HCT116 (cell line): ENCODE measurements around the gene THADA. TPM values are rescaled to one million over a fixed set of nuclear protein-coding genes. Genes with fewer than 3 reads are reported as not detected.

ENCODE experiments used
- ATAC-seq: fragments of 200-7000 bp; cut with Tn5 transposase; 2 replicates; pipeline ENCODE4 v1.9.1; 2020; ENCODE audit warnings: mild to moderate bottlenecking, moderate library complexity
- BruUV-seq: library from RNA; stranded (reverse); fragments of 400-500 nt; replicated peaks from 2 replicates; lab custom pipeline; 2021; lab: Mats Ljungman, UMichigan
- CTCF ChIA-PET: fragments of 300-600 bp; sonication (Branson Sonifier 250); formaldehyde crosslinking; loops from one replicate; lab custom pipeline; 2021; ENCODE audit warnings: antibody characterized with exemption; lab: Charles Lee
- POLR2A ChIA-PET: fragments of 300-600, 350-600 bp; sonication (Branson Sonifier 250); formaldehyde crosslinking; loops from one replicate; lab custom pipeline; 2021; ENCODE audit warnings: antibody characterized with exemption; lab: Charles Lee
- RAD21 ChIA-PET, 2 experiments: fragments of 300-600 bp; sonication (Branson Sonifier 250); formaldehyde crosslinking; loops; one replicate each; lab custom pipeline; 2023; ENCODE audit warnings: low total read pairs in 2 of 2; ENCODE audit not compliant: uncharacterized antibody in 2 of 2, unreplicated experiment in 2 of 2, low non-redundant PET in 1 of 2; lab: Charles Lee
- DNase-seq: peaks from one replicate; pipeline ENCODE4 v3.0.0-alpha.2; 2010; ENCODE audit warnings: low read depth, low spot score
- H2AFZ ChIP-seq: fragments of 200-600 bp; shearing (Covaris generic), sonication (generic); 2 replicates; pipeline ENCODE4 v1.6.1; 2017; ENCODE audit warnings: low read depth, mixed run types, mixed read lengths, antibody characterized with exemption, low read length; ENCODE audit not compliant: poor library complexity, severe bottlenecking
- H3K27ac ChIP-seq: 2 replicates; pipeline ENCODE4 v1.5.1; 2012; ENCODE audit warnings: low read depth, low read length
- H3K27me3 ChIP-seq: fragments of 200-600 bp; sonication (generic); 2 replicates; pipeline ENCODE4 v1.6.1; 2016; ENCODE audit warnings: mixed run types, low read length, mixed read lengths; ENCODE audit not compliant: insufficient read depth
- H3K36me3 ChIP-seq, 2 experiments: fragments of 200-500 bp in 1 of 2; fragments of 200-600 bp in 1 of 2; sonication (Bioruptor generic) in 1 of 2; sonication (generic) in 1 of 2; 2 replicates each; pipeline versions ENCODE4 v1.5.1 to v1.6.1; 2014 to 2016; ENCODE audit warnings: low read length in 2 of 2, inconsistent platforms in 1 of 2, mixed read lengths in 1 of 2, mixed run types in 1 of 2; ENCODE audit not compliant: insufficient read depth in 2 of 2, control insufficient read depth in 1 of 2
- H3K4me1 ChIP-seq, 2 experiments: fragments of 200-600 bp in 1 of 2; sonication (generic) in 1 of 2; 2 replicates each; pipeline versions ENCODE4 v1.5.1 to v1.6.1; 2012 to 2017; ENCODE audit warnings: low read length in 2 of 2, inconsistent platforms in 1 of 2, mild to moderate bottlenecking in 1 of 2, mixed read lengths in 1 of 2, mixed run types in 1 of 2, moderate library complexity in 1 of 2; ENCODE audit not compliant: insufficient read depth in 2 of 2, control insufficient read depth in 1 of 2
- H3K4me2 ChIP-seq: fragments of 200-600 bp; sonication (generic); 2 replicates; pipeline ENCODE4 v1.6.1; 2017; ENCODE audit warnings: mixed run types, low read length, mixed read lengths
- H3K4me3 ChIP-seq, 2 experiments: fragments of 200-600 bp in 1 of 2; sonication (generic) in 1 of 2; replicated peaks in 1 of 2; 2 replicates each; pipeline ENCODE4 v1.5.1; 2011 to 2016; ENCODE audit warnings: low read length in 2 of 2, control low read depth in 1 of 2, low read depth in 1 of 2, mild to moderate bottlenecking in 1 of 2, mixed read lengths in 1 of 2, mixed run types in 1 of 2
- H3K79me2 ChIP-seq: fragments of 200-600 bp; sonication (generic); 2 replicates; pipeline ENCODE4 v1.6.1; 2017; ENCODE audit warnings: mild to moderate bottlenecking, mixed run types, low read length, moderate library complexity, mixed read lengths; ENCODE audit not compliant: insufficient read depth
- H3K9ac ChIP-seq: fragments of 200-600 bp; sonication (generic); 2 replicates; pipeline ENCODE4 v1.6.1; 2016; ENCODE audit warnings: low read length, mixed read lengths
- H3K9me2 ChIP-seq: fragments of 200-600 bp; sonication (generic), shearing (Covaris generic); 2 replicates; pipeline ENCODE4 v1.6.1; 2017; ENCODE audit warnings: mixed run types, mild to moderate bottlenecking, moderate library complexity; ENCODE audit not compliant: insufficient read depth
- H3K9me3 ChIP-seq, 2 experiments: fragments of 200-500 bp in 1 of 2; fragments of 200-600 bp in 1 of 2; sonication (Bioruptor generic) in 1 of 2; sonication (generic) in 1 of 2; 2 replicates each; pipeline ENCODE4 v1.6.1; 2014 to 2017; ENCODE audit warnings: low read length in 2 of 2, mixed read lengths in 2 of 2, inconsistent platforms in 1 of 2, low read depth in 1 of 2, mild to moderate bottlenecking in 1 of 2, mixed run types in 1 of 2, moderate library complexity in 1 of 2; ENCODE audit not compliant: control insufficient read depth in 1 of 2, insufficient read depth in 1 of 2
- H4K20me1 ChIP-seq: fragments of 200-600 bp; sonication (generic), shearing (Covaris generic); 2 replicates; pipeline ENCODE4 v1.6.1; 2017; ENCODE audit warnings: mixed run types, mild to moderate bottlenecking, moderate library complexity; ENCODE audit not compliant: insufficient read depth
- ATF3 ChIP-seq: IDR thresholded peaks from 2 replicates; pipeline ENCODE4 v1.6.1; 2012
- CBX3 ChIP-seq: IDR thresholded peaks from 2 replicates; pipeline ENCODE4 v1.6.1; 2012; ENCODE audit warnings: low read depth
- CEBPB ChIP-seq: IDR thresholded peaks from 2 replicates; pipeline ENCODE4 v1.6.1; 2012; ENCODE audit warnings: low read depth
- EGR1 ChIP-seq: IDR thresholded peaks from 2 replicates; pipeline ENCODE4 v1.6.1; 2012; ENCODE audit warnings: low read depth
- ELF1 ChIP-seq: IDR thresholded peaks from 2 replicates; pipeline ENCODE4 v1.6.1; 2012; ENCODE audit warnings: low read depth, borderline replicate concordance
- EZH2 ChIP-seq: fragments of 200-600 bp; sonication (generic); IDR thresholded peaks from 2 replicates; pipeline ENCODE4 v1.6.1; 2017; ENCODE audit warnings: antibody characterized with exemption, mixed run types
- FOSL1 ChIP-seq: IDR thresholded peaks from 2 replicates; pipeline ENCODE4 v1.6.1; 2012; ENCODE audit warnings: low read depth
- MAX ChIP-seq: IDR thresholded peaks from 2 replicates; pipeline ENCODE4 v1.6.1; 2012
- POLR2A ChIP-seq: IDR thresholded peaks from 2 replicates; pipeline ENCODE4 v1.7.0; 2011; ENCODE audit warnings: borderline replicate concordance; ENCODE audit not compliant: insufficient read depth, insufficient read length; ENCODE audit errors: extremely low read depth
- POLR2AphosphoS5 ChIP-seq: IDR thresholded peaks from 2 replicates; pipeline ENCODE4 v1.6.1; 2011; ENCODE audit warnings: mild to moderate bottlenecking, low read depth, low read length, moderate library complexity
- RAD21 ChIP-seq: IDR thresholded peaks from 2 replicates; pipeline ENCODE4 v1.6.1; 2012; ENCODE audit warnings: low read depth, mild to moderate bottlenecking
- SP1 ChIP-seq: IDR thresholded peaks from 2 replicates; pipeline ENCODE4 v1.6.1; 2012; ENCODE audit warnings: low read depth
- YY1 ChIP-seq: IDR thresholded peaks from 2 replicates; pipeline ENCODE4 v1.6.1; 2011; ENCODE audit warnings: low read length, low read depth, moderate library complexity, mild to moderate bottlenecking; ENCODE audit not compliant: insufficient replicate concordance; ENCODE audit errors: extremely low read depth
- ZBTB33 ChIP-seq: IDR thresholded peaks from 2 replicates; pipeline ENCODE4 v1.6.1; 2011; ENCODE audit warnings: mild to moderate bottlenecking, low read length, moderate library complexity; ENCODE audit not compliant: insufficient replicate concordance; ENCODE audit errors: extremely low read depth
- ZFX ChIP-seq: fragments of 450-650 bp; IDR thresholded peaks from 2 replicates; pipeline ENCODE4 v1.6.1; 2017
- ZNF274 ChIP-seq: fragments of 200-500 bp; sonication (Bioruptor generic); IDR thresholded peaks from 2 replicates; pipeline ENCODE4 v1.6.1; 2014; ENCODE audit warnings: mild to moderate bottlenecking, low read depth, low read length, inconsistent platforms
- intact Hi-C: fragments of 100-400 bp; cut with micrococcal nuclease; formaldehyde crosslinking; loops from 2 replicates; pipeline ENCODE4 v1.10.0; 2022
- total RNA-seq: library from RNA; stranded (reverse); gene quantifications from one replicate; pipeline ENCODE4 v1.2.1, GENCODE V29; 2021; ENCODE audit not compliant: unreplicated experiment

THADA gene
- total RNA-seq, 1 experiment from 2014 or later = 30.7 TPM

- Histone ChIP-seq H3K79me2 (no peaks in the 10 kb centered on the region), H3K27ac (no peak overlapping the region), H3K4me2 (no peak overlapping the region), H3K4me3 (no peak overlapping the region), H2AFZ (no peak overlapping the region), H4K20me1 (no peaks in the 10 kb centered on the region), H3K9ac (no peak overlapping the region), H3K9me3 (no peaks in the 10 kb centered on the region), H3K9me2 (no peaks in the 10 kb centered on the region), H3K27me3 (no peaks in the 10 kb centered on the region), H3K4me1 (no peaks in the 10 kb centered on the region), H3K36me3 (peaks cover 7 to 10% of the 10 kb centered on the region in 2 experiments; a peak in 2 of 4 replicates)
- CTCF ChIA-PET = interaction anchor here (2.3 kb wide), 1 partner anchor 18 kb away, joined by 10 read pairs; no protein-coding TSS in a partner anchor
- RAD21 ChIA-PET = no interaction called here
- DNase-seq (no peak), ATAC-seq (no peak)
- no TSS peak for BruUV-seq
- intact Hi-C loops = no loop called here
- TF ChIP-seq FOSL1 (no peak), CBX3 (no peak), ZFX (no peak), MAX (no peak), POLR2A (no peak), SP1 (no peak), YY1 (no peak)
- POLR2A ChIA-PET = no interaction called here
These were observed 36.2 kb downstream of the THADA start for GRCh38 chr2:43559391-43560230.

GRCh38 chr2:43557196-43557595, 38.6 kb downstream of the THADA start:
- H3K36me3 ChIP-seq = peaks cover 7 to 10% of the 10 kb centered on the region in 2 experiments; a peak in 2 of 4 replicates
- ChIA-PET RAD21 (no interaction called here), CTCF (no interaction called here), POLR2A (no interaction called here)
- BruUV-seq = no TSS peak
- no peak overlapping the region for H3K9ac ChIP-seq
- no peak overlapping the region for H3K4me3 ChIP-seq
- no peak overlapping the region for H2AFZ ChIP-seq
- no peaks in the 10 kb centered on the region for H3K27me3 ChIP-seq
- H3K27ac ChIP-seq = no peak overlapping the region
- H3K9me3 ChIP-seq = no peaks in the 10 kb centered on the region
- ATAC-seq (no peak), DNase-seq (no peak)
- no peaks in the 10 kb centered on the region for H3K4me1 ChIP-seq
- no peaks in the 10 kb centered on the region for H3K79me2 ChIP-seq
- intact Hi-C loops = no loop called here
- no peaks in the 10 kb centered on the region for H3K9me2 ChIP-seq
- no peaks in the 10 kb centered on the region for H4K20me1 ChIP-seq
- H3K4me2 ChIP-seq = no peak overlapping the region
- TF ChIP-seq EGR1 (no peak), ELF1 (no peak), EZH2 (no peak), CEBPB (no peak), POLR2AphosphoS5 (no peak), FOSL1 (no peak), CBX3 (no peak), ZBTB33 (no peak), ATF3 (no peak), YY1 (no peak), RAD21 (no peak), ZNF274 (no peak)
- TF ChIP-seq, all 23 proteins: peak for 0
